ENCODE measurements around the gene RTRAF. TPM values are rescaled to one million over a fixed set of nuclear protein-coding genes. Genes with fewer than 3 reads are reported as not detected.

RTRAF gene
- total and polyA plus RNA-seq, 2 donors (not counting 3 experiments of a cell fraction or from before 2014, with no cell fraction given) = 64.0 to 237 TPM

- Histone ChIP-seq H3K27me3 (ENCODE audit: control insufficient read depth in 2 of 2, insufficient read depth in 2 of 2, low read length in 2 of 2) (peaks cover 0 to 1% of the 10 kb centered on the region in 2 experiments), H3K9ac (replicated peaks; ENCODE audit: extremely low read depth, insufficient read depth, low read length) (no peak overlapping the region), H3K4me3 (replicated peaks in 1 of 3; ENCODE audit: insufficient read depth in 1 of 3, low read depth in 1 of 3, low read length in 3 of 3) (no peak overlapping the region), H3K79me2 (ENCODE audit: control insufficient read depth, insufficient read depth, low read length) (no peaks in the 10 kb centered on the region), H3K4me1 (ENCODE audit: control insufficient read depth, extremely low read depth, insufficient read depth, low read length) (peaks cover 26% of the 10 kb centered on the region), H2AFZ (ENCODE audit: low read depth, low read length) (peak overlapping the region; percentile 29), H3K27ac (ENCODE audit: insufficient read depth, low read depth, low read length) (no peak overlapping the region), H3K9me1 (replicated peaks; ENCODE audit: control insufficient read depth, extremely low read depth, insufficient read depth, low read length) (no peaks in the 10 kb centered on the region), H3K4me2 (ENCODE audit: insufficient read depth, low read length) (peak overlapping the region; percentile 8), H3K9me3 (replicated peaks; ENCODE audit: control insufficient read depth, insufficient read depth, low read length) (no peaks in the 10 kb centered on the region), H3K36me3 (ENCODE audit: control insufficient read depth in 2 of 2, extremely low read depth in 1 of 2, insufficient read depth in 2 of 2, low read length in 2 of 2) (no peaks in the 10 kb centered on the region), H4K20me1 (replicated peaks; ENCODE audit: control insufficient read depth, extremely low read depth, insufficient read depth, low read length) (no peaks in the 10 kb centered on the region)
- TF ChIP-seq GATA2 (IDR thresholded peaks at IDR 0.05; ENCODE audit: insufficient read depth, insufficient read length, low read depth, low read length) (no peak), FOS (IDR thresholded peaks at IDR 0.05; ENCODE audit: borderline replicate concordance, insufficient read depth, low read length) (no peak), MAX (IDR thresholded peaks at IDR 0.05; ENCODE audit: insufficient read depth, insufficient read length) (no peak), CTCF (IDR thresholded peaks at IDR 0.05; ENCODE audit: extremely low read depth in 1 of 2, insufficient read depth in 1 of 2, low read depth in 1 of 2, low read length in 2 of 2) (no peak), EZH2 (IDR thresholded peaks at IDR 0.05; ENCODE audit: borderline replicate concordance, low read depth, low read length, severe bottlenecking) (no peak), POLR2A (IDR thresholded peaks at IDR 0.05; ENCODE audit: low read depth, low read length) (no peak), JUN (IDR thresholded peaks at IDR 0.05; ENCODE audit: borderline replicate concordance, insufficient read depth, insufficient read length, low read depth) (no peak), POLR2AphosphoS5 (IDR thresholded peaks at IDR 0.05; ENCODE audit: insufficient read depth, low read depth, low read length) (no peak), MYC (IDR thresholded peaks at IDR 0.05; ENCODE audit: low read depth, low read length) (no peak)
- dilution Hi-C loops (cut with MboI; ENCODE audit: extremely low pct_ligation_motif_present, low sequenced_read_pairs) = no loop called here
- POLR2A ChIA-PET = no interaction called here
- FAIRE-seq = peak; percentile 44
- no peak for DNase-seq (ENCODE audit: low read depth, low spot score)
- no TSS peak for BruUV-seq (replicated peaks)
- CTCF ChIA-PET = interaction anchor here (1.5 kb wide), 1 partner anchor 17 kb away, joined by 6 read pairs; no protein-coding TSS in a partner anchor
- intact Hi-C loops (cut with micrococcal nuclease) = no loop called here
Observed at GRCh38 chr14:52033101-52033642, 43.8 kb downstream of the RTRAF start.

All from endothelial cell of umbilical vein (primary cell).